Measurements from ENCODE around the gene CD180. TPM values are rescaled to one million over a fixed set of nuclear protein-coding genes. Genes with fewer than 3 reads are reported as not detected.

Gene CD180
- total RNA-seq, 2 donors from 2014 or later, result 0.30 to 1.4 TPM

- no peak for TF ChIP-seq CTCF (IDR thresholded peaks at IDR 0.05)
- intact Hi-C loops (cut with DNase I), result no loop called here
- Histone ChIP-seq H3K36me3 (no peaks in the 10 kb centered on the region), H3K27me3 (no peaks in the 10 kb centered on the region), H3K27ac (no peak overlapping the region), H3K9ac (ENCODE audit: low read depth in 2 of 2, low read length in 2 of 2) (no peak overlapping the region), H3K9me3 (no peaks in the 10 kb centered on the region), H3K4me3 (no peak overlapping the region), H3K4me1 (peaks cover 16% of the 10 kb centered on the region)
- DNase-seq, result no peak
Observed at GRCh38 chr5:67211926-67212325, 15.3 kb upstream of the CD180 start.

- H3K27ac ChIP-seq, result no peak overlapping the region
- no peak overlapping the region for H3K4me3 ChIP-seq
- no peaks in the 10 kb centered on the region for H3K9me3 ChIP-seq
- intact Hi-C loops (cut with DNase I), result loop anchor here (5.0 to 10.0 kb wide), 3 partner anchors 42 to 397 kb away; no protein-coding TSS in a partner anchor
- no peaks in the 10 kb centered on the region for H3K27me3 ChIP-seq
- H3K9ac ChIP-seq (ENCODE audit: low read depth in 2 of 2, low read length in 2 of 2), result no peak overlapping the region
- H3K36me3 ChIP-seq, result no peaks in the 10 kb centered on the region
- TF ChIP-seq CTCF (IDR thresholded peaks at IDR 0.05), result peak; percentile 87
- H3K4me1 ChIP-seq, result peaks cover 6% of the 10 kb centered on the region
- DNase-seq, result peak; percentile 87
Observed at GRCh38 chr5:67209141-67209771, 12.7 kb upstream of the CD180 start.

- DNase-seq, result no peak
- Histone ChIP-seq H3K9ac (ENCODE audit: low read depth in 2 of 2, low read length in 2 of 2) (no peak overlapping the region), H3K9me3 (no peaks in the 10 kb centered on the region), H3K4me3 (no peak overlapping the region), H3K36me3 (no peaks in the 10 kb centered on the region), H3K4me1 (peaks cover 8% of the 10 kb centered on the region), H3K27me3 (no peaks in the 10 kb centered on the region), H3K27ac (no peak overlapping the region)
- TF ChIP-seq CTCF (IDR thresholded peaks at IDR 0.05), result no peak
- intact Hi-C loops (cut with DNase I), result loop anchor here (5.0 to 10.0 kb wide), 3 partner anchors 41 to 396 kb away; no protein-coding TSS in a partner anchor
Observed at GRCh38 chr5:67208403-67208802, 11.8 kb upstream of the CD180 start.

GRCh38 chr5:67206929-67207328 lies 10.3 kb upstream of the CD180 start:
- no peaks in the 10 kb centered on the region for H3K36me3 ChIP-seq
- peak overlapping the region; percentile 60 for H3K27ac ChIP-seq
- H3K4me3 ChIP-seq, result no peak overlapping the region
- H3K9ac ChIP-seq (ENCODE audit: low read depth in 2 of 2, low read length in 2 of 2), result no peak overlapping the region
- H3K9me3 ChIP-seq, result no peaks in the 10 kb centered on the region
- H3K4me1 ChIP-seq, result peaks cover 8% of the 10 kb centered on the region
- intact Hi-C loops (cut with DNase I), result loop anchor here (5.0 to 10.0 kb wide), 3 partner anchors 40 to 395 kb away; no protein-coding TSS in a partner anchor
- no peak for TF ChIP-seq CTCF (IDR thresholded peaks at IDR 0.05)
- peak; percentile 78 for DNase-seq
- H3K27me3 ChIP-seq, result no peaks in the 10 kb centered on the region

GRCh38 chr5:67206461-67206860 lies 9.9 kb upstream of the CD180 start:
- H3K4me3 ChIP-seq, result no peak overlapping the region
- H3K27me3 ChIP-seq, result no peaks in the 10 kb centered on the region
- H3K9ac ChIP-seq (ENCODE audit: low read depth in 2 of 2, low read length in 2 of 2), result no peak overlapping the region
- H3K27ac ChIP-seq, result peak overlapping the region; percentile 60
- no peaks in the 10 kb centered on the region for H3K9me3 ChIP-seq
- TF ChIP-seq CTCF (IDR thresholded peaks at IDR 0.05), result no peak
- H3K4me1 ChIP-seq, result peaks cover 8% of the 10 kb centered on the region
- intact Hi-C loops (cut with DNase I), result loop anchor here (5.0 to 10.0 kb wide), 3 partner anchors 39 to 394 kb away; no protein-coding TSS in a partner anchor
- no peaks in the 10 kb centered on the region for H3K36me3 ChIP-seq
- DNase-seq, result no peak

Measured in colonic mucosa (tissue), 4 donors.